ACC112 (cell line): ENCODE measurements around the gene KRTAP3-1.

ENCODE experiments used
- H2AFZ ChIP-seq: fragments of 200-600 bp; sonication (generic); one replicate; pipeline ENCODE4 v1.6.0; 2017; ENCODE audit warnings: antibody characterized with exemption, low read length; ENCODE audit not compliant: unreplicated experiment
- H3K27ac ChIP-seq: fragments of 200-600 bp; sonication (generic); 2 replicates; pipeline ENCODE4 v1.5.1; 2014; ENCODE audit warnings: low read depth, mild to moderate bottlenecking, antibody characterized with exemption, low read length, moderate library complexity
- H3K27me3 ChIP-seq: fragments of 200-600 bp; sonication (generic); 2 replicates; pipeline ENCODE4 v1.6.1; 2014; ENCODE audit warnings: mild to moderate bottlenecking, antibody characterized with exemption, low read length, moderate library complexity, mixed read lengths; ENCODE audit not compliant: insufficient read depth
- H3K36me3 ChIP-seq: fragments of 200-600 bp; sonication (generic); 2 replicates; pipeline ENCODE4 v1.6.1; 2016; ENCODE audit warnings: mild to moderate bottlenecking, antibody characterized with exemption, low read length, moderate library complexity, mixed read lengths; ENCODE audit not compliant: insufficient read depth
- H3K4me1 ChIP-seq: fragments of 200-600 bp; sonication (generic); one replicate; pipeline ENCODE4 v1.6.1; 2016; ENCODE audit warnings: low read length, mixed read lengths; ENCODE audit not compliant: insufficient read depth, unreplicated experiment, control insufficient read depth
- H3K4me3 ChIP-seq: fragments of 200-600 bp; sonication (generic); 2 replicates; pipeline ENCODE4 v1.5.1; 2014; ENCODE audit warnings: mild to moderate bottlenecking, low read depth, low read length
- H3K79me2 ChIP-seq: fragments of 200-600 bp; sonication (generic); one replicate; pipeline ENCODE4 v1.6.0; 2016; ENCODE audit warnings: low read length; ENCODE audit not compliant: control insufficient read depth, unreplicated experiment, insufficient read depth

Gene KRTAP3-1

DNA sequence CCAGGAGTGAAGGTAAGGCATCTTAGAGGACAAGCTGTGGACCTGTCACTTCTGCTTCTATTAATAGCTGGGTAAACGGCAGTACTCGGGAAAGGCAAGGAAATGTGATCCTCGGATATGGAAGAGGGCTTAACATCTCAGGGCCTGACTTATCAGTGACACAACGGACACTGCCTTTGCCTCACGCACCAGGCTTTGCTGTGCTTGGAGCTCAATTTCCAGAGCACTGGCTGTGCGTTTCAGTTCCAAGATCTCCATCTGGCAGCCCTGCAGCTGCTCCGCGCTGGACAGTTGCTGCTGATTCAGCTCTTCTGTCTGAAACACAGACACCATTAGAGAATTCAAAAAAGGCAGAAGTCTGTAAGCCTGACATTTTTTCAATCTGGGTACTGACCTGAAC lies 28.3 kb downstream of the KRTAP3-1 start:
- Histone ChIP-seq H3K27me3 (no peaks in the 10 kb centered on the region), H3K79me2 (no peaks in the 10 kb centered on the region), H3K4me3 (no peak overlapping the region), H3K4me1 (no peaks in the 10 kb centered on the region), H3K36me3 (no peaks in the 10 kb centered on the region), H2AFZ (no peak overlapping the region), H3K27ac (no peak overlapping the region)

DNA sequence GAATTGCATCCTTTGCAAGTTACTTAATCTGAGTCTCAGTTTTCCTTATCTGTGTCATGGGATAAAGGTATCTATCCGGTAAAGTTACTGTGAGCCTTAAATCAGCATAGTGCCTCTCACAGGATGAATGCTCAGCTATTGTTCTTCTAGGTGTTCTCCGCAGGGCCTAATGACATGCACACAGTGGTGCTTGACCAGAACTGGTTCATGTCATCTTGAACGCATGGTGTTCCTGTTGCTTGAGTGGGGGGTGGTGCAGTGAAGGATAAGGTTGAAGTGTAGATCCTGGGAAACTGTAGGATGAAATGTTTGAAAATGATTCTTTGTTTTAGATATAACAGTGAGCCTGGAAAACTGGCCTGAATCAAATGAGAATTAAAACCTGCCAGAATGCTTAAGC lies 28.8 kb downstream of the KRTAP3-1 start:
- Histone ChIP-seq H3K4me3 (no peak overlapping the region), H3K27me3 (no peaks in the 10 kb centered on the region), H2AFZ (no peak overlapping the region), H3K27ac (no peak overlapping the region), H3K79me2 (no peaks in the 10 kb centered on the region), H3K36me3 (no peaks in the 10 kb centered on the region), H3K4me1 (no peaks in the 10 kb centered on the region)

DNA sequence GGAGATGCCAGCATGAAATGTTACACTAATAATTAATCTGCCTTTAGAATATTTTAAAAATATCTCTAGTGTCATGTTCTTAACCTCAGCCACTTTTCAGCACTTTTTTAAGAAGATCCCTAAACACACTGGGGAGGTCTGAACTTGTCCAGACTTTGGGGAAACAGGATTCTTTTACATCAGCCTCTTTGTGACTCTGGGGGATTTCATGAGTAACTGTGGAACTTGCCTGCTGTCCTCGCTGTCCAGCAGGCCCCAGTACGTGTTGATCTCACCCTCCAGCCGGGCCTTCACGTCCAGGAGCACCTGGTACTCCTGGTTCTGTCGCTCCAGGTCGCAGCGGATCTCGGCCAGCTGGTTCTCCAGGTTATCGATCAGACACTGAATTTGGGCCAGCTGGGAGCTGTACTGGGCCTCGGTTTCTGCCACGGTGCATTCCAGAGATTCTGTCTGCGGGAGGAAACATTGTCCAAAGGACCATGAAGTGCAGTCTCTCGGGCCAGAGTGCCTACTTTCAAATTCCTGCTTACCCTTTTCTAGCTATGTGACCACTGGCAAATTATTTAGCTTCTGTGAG lies 30.3 kb downstream of the KRTAP3-1 start:
- Histone ChIP-seq H2AFZ (no peak overlapping the region), H3K27ac (no peak overlapping the region), H3K4me3 (no peak overlapping the region), H3K79me2 (no peaks in the 10 kb centered on the region), H3K27me3 (no peaks in the 10 kb centered on the region), H3K36me3 (no peaks in the 10 kb centered on the region), H3K4me1 (no peaks in the 10 kb centered on the region)

DNA sequence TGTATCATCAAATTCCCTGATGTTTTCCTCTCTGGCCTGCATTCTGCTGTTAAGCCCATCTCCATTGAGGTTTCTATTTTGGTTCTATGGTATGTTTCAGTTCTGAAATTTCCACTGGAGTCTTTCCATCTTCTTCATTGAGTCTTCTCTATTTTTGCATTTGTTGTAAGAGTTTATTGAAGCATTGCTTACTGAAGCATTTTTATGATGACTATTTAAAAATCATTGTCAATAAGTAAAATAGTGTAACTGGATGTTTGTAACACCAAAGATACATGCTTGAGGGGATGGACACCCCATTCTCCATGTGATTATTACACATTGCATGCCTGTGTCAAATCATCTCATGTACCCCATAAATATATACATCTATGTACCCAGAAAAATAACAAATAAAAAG lies 33.4 kb downstream of the KRTAP3-1 start:
- Histone ChIP-seq H3K4me1 (no peaks in the 10 kb centered on the region), H2AFZ (no peak overlapping the region), H3K4me3 (no peak overlapping the region), H3K79me2 (no peaks in the 10 kb centered on the region), H3K36me3 (no peaks in the 10 kb centered on the region), H3K27ac (no peak overlapping the region), H3K27me3 (no peaks in the 10 kb centered on the region)

DNA sequence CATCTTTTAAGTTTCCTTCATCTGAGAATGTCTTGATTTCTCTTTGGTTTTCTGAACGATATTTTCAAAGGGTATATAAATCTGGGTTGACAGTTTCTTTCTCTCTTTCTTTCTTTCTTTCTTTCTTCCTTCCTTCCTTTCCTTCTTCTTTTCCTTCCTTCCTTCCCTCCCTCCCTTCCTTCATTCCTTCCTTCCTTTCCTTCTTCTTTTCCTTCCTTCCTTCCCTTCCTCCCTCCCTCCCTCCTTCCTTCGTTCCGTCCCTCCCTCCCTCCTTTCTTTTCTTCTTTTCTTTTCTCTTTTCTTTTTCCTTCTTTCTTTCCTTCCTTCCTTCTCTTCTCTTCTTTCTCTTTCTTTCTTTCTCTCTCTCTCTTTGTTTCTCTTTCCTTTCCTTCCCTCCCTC lies 34.6 kb downstream of the KRTAP3-1 start:
- H3K4me1 ChIP-seq: no peaks in the 10 kb centered on the region
- H3K27ac ChIP-seq: no peak overlapping the region
- H3K79me2 ChIP-seq: no peaks in the 10 kb centered on the region
- no peak overlapping the region for H3K4me3 ChIP-seq
- H3K27me3 ChIP-seq: no peaks in the 10 kb centered on the region
- no peaks in the 10 kb centered on the region for H3K36me3 ChIP-seq
- H2AFZ ChIP-seq: no peak overlapping the region

GRCh38 chr17:40967582-40967981 lies 41.3 kb downstream of the KRTAP3-1 start:
- Histone ChIP-seq H3K27ac (no peak overlapping the region), H2AFZ (no peak overlapping the region), H3K36me3 (no peaks in the 10 kb centered on the region), H3K4me3 (no peak overlapping the region), H3K4me1 (peaks cover 4% of the 10 kb centered on the region), H3K27me3 (no peaks in the 10 kb centered on the region), H3K79me2 (no peaks in the 10 kb centered on the region)

GRCh38 chr17:40966848-40967247 lies 42.1 kb downstream of the KRTAP3-1 start, which contains the start of gene KRT39:
TSS of gene KRT39 (minus strand) at chr17:40966948. CDS start at chr17:40966856, 92 bp downstream.
- Histone ChIP-seq H3K4me1 (peaks cover 4% of the 10 kb centered on the region), H3K79me2 (no peaks in the 10 kb centered on the region), H3K27ac (no peak within 1 kb of the TSS), H3K27me3 (no peaks in the 10 kb centered on the region), H2AFZ (no peak within 1 kb of the TSS), H3K36me3 (no peaks in the 10 kb centered on the region), H3K4me3 (no peak within 1 kb of the TSS)

- Histone ChIP-seq H3K4me3 (peak overlapping the region; percentile 41; the same call in 1 of the 2 replicates), H3K27me3 (no peaks in the 10 kb centered on the region), H3K27ac (no peak overlapping the region), H2AFZ (peak overlapping the region; percentile 82), H3K36me3 (no peaks in the 10 kb centered on the region), H3K4me1 (peaks cover 4% of the 10 kb centered on the region), H3K79me2 (no peaks in the 10 kb centered on the region)
Measured at GRCh38 chr17:40963838-40964237, 45.1 kb downstream of the KRTAP3-1 start.

GRCh38 chr17:40962059-40962561 lies 46.8 kb downstream of the KRTAP3-1 start:
- Histone ChIP-seq H3K4me1 (peaks cover 16% of the 10 kb centered on the region), H3K4me3 (no peak overlapping the region), H3K36me3 (no peaks in the 10 kb centered on the region), H3K27me3 (no peaks in the 10 kb centered on the region), H3K27ac (no peak overlapping the region), H2AFZ (no peak overlapping the region), H3K79me2 (no peaks in the 10 kb centered on the region)

DNA sequence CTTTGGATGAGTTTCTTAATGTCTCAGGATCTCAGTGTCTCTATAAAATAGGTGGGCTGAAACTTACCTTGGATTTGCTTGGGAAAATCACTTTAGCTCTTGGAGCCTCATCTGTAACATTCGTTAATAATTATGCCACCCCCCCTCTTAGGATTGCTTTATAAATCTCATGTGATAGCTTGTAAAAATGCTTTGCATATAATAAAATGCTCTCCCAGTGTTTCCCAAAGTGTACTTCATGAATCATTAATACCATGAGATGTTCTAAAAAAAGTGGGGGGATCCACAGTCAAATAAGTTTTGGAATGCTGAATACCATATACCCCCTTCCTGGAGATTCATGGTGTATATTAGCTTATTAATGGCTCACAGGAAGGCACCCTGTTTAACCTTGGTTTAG lies 47.3 kb downstream of the KRTAP3-1 start:
- H3K4me1 ChIP-seq: peaks cover 20% of the 10 kb centered on the region
- no peaks in the 10 kb centered on the region for H3K27me3 ChIP-seq
- H2AFZ ChIP-seq: no peak overlapping the region
- H3K36me3 ChIP-seq: no peaks in the 10 kb centered on the region
- no peaks in the 10 kb centered on the region for H3K79me2 ChIP-seq
- H3K4me3 ChIP-seq: no peak overlapping the region
- no peak overlapping the region for H3K27ac ChIP-seq

- Histone ChIP-seq H3K4me3 (no peak overlapping the region), H3K27me3 (no peaks in the 10 kb centered on the region), H3K4me1 (peaks cover 31% of the 10 kb centered on the region), H3K27ac (no peak overlapping the region), H3K36me3 (no peaks in the 10 kb centered on the region), H3K79me2 (no peaks in the 10 kb centered on the region), H2AFZ (no peak overlapping the region)
Measured at GRCh38 chr17:40960144-40960543, 48.8 kb downstream of the KRTAP3-1 start.
